Measurements from ENCODE around the gene PI4K2A.

The PI4K2A gene

DNA sequence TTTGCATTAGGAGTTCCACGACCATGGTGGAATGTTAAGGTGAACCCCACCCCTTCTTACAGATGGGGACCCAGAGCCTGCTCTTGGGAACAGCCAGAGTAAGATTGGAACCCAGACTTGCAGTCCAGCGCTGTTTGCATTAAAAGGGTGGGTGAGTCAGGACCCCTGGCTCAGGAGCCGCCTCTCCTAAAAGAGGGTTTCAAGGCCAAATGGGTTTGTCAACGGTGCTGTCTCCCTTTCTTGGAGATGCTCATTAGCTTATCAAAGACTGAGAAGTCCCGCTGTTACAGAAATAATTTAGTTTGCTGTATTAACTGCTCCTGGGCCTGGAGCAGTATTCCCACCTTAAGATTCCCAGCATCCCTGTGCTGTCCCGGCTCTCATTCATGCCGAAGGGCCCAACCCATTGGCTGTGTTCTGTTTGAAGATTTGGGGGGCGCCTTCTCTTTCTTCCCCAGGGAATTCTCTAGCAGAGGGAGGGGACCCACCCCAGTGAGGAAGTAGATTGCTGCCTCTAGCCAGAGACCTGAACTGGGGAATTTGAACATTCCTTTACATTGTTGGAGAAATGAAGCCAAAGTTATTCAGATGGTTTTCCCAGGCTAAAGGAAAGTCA is 74.9 kb downstream of the PI4K2A start:
- Histone ChIP-seq H3K9ac (ENCODE audit: low read depth, low read length, poor library complexity, severe bottlenecking) (peak overlapping the region; percentile 87), H3K36me3 (ENCODE audit: insufficient read depth, low read length) (no peaks in the 10 kb centered on the region), H3K79me2 (ENCODE audit: insufficient read depth, low read length) (peaks cover 19% of the 10 kb centered on the region; the same call in 1 of the 2 replicates), H3F3A (ENCODE audit: low read depth) (no peaks in the 10 kb centered on the region), H3K9me2 (replicated peaks; ENCODE audit: low read depth, low read length) (no peaks in the 10 kb centered on the region), H2AFZ (ENCODE audit: low read length) (no peak overlapping the region), H3K9me3 (ENCODE audit: insufficient read depth, low read depth, low read length) (no peaks in the 10 kb centered on the region), H3K4me1 (ENCODE audit: insufficient read depth, low read length, poor library complexity, severe bottlenecking) (peaks cover 60% of the 10 kb centered on the region), H3K27me3 (ENCODE audit: insufficient read depth, low read length, poor library complexity, severe bottlenecking) (no peaks in the 10 kb centered on the region), H3K4me2 (ENCODE audit: low read depth, low read length, poor library complexity, severe bottlenecking) (peak overlapping the region; percentile 84), H3K4me3 (ENCODE audit: low read length, poor library complexity, severe bottlenecking) (peak overlapping the region; percentile 85), H4K20me1 (ENCODE audit: insufficient read depth, low read length, poor library complexity, severe bottlenecking) (peaks cover 7% of the 10 kb centered on the region)
- no peak for TF ChIP-seq EZH2phosphoT487 (IDR thresholded peaks at IDR 0.05; ENCODE audit: borderline replicate concordance)
- TF ChIP-seq, protein P1, sequence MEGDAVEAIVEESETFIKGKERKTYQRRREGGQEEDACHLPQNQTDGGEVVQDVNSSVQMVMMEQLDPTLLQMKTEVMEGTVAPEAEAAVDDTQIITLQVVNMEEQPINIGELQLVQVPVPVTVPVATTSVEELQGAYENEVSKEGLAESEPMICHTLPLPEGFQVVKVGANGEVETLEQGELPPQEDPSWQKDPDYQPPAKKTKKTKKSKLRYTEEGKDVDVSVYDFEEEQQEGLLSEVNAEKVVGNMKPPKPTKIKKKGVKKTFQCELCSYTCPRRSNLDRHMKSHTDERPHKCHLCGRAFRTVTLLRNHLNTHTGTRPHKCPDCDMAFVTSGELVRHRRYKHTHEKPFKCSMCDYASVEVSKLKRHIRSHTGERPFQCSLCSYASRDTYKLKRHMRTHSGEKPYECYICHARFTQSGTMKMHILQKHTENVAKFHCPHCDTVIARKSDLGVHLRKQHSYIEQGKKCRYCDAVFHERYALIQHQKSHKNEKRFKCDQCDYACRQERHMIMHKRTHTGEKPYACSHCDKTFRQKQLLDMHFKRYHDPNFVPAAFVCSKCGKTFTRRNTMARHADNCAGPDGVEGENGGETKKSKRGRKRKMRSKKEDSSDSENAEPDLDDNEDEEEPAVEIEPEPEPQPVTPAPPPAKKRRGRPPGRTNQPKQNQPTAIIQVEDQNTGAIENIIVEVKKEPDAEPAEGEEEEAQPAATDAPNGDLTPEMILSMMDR (conservative IDR thresholded peaks at IDR 0.05; ENCODE audit: low read length), result no peak

DNA sequence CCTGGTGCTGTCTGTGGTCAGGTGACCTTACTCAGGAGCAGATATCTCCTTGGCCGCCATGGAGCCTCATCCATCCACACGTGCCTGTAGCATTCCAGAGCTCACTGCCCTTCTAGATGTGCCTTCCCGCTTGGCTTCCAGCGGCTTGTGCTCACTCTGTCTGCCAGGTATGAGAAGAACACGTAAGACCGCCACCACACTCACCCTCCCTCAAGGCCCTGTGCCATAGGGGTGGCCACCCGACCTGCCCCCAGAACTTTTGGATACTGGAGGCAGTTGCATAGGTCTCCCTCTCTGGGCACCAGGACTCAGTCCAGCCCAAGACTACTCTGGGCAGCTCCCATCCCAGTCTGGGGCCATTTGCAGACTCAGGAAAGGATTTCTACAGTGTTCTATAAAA is 77.2 kb downstream of the PI4K2A start:
- TF ChIP-seq EZH2phosphoT487 (IDR thresholded peaks at IDR 0.05; ENCODE audit: borderline replicate concordance), result no peak
- TF ChIP-seq, protein P1 (conservative IDR thresholded peaks at IDR 0.05; ENCODE audit: low read length), result no peak
- Histone ChIP-seq H3K9ac (ENCODE audit: low read depth, low read length, poor library complexity, severe bottlenecking) (no peak overlapping the region), H3K4me2 (ENCODE audit: low read depth, low read length, poor library complexity, severe bottlenecking) (peak overlapping the region; percentile 16)

DNA sequence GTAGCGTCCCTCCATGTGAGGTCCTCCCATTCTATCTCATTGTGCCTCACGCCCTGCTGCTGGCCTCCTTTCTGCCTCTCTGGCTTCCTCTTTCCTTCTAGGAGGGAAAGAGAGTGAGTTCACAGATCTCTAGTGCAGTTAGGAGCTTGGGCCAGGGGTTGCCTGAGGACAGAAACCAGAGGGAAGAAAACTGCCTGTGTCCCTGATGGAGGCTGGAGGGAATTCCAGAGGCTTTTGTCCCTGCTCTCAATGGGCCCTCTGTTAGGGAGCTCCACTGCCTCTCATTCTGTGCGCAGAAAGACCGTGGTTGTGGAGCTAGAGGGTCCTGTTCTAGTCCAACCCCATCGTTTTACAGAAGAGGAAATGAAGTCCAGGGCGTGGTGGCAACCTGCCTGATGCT is 77.7 kb downstream of the PI4K2A start:
- Histone ChIP-seq H3K79me2 (ENCODE audit: insufficient read depth, low read length) (peaks cover 19% of the 10 kb centered on the region; the same call in 1 of the 2 replicates), H3K36me3 (ENCODE audit: insufficient read depth, low read length) (no peaks in the 10 kb centered on the region), H3K9me3 (ENCODE audit: insufficient read depth, low read depth, low read length) (no peaks in the 10 kb centered on the region), H3K4me2 (ENCODE audit: low read depth, low read length, poor library complexity, severe bottlenecking) (peak overlapping the region; percentile 30), H4K20me1 (ENCODE audit: insufficient read depth, low read length, poor library complexity, severe bottlenecking) (peaks cover 7% of the 10 kb centered on the region), H3K9ac (ENCODE audit: low read depth, low read length, poor library complexity, severe bottlenecking) (no peak overlapping the region), H3K4me3 (ENCODE audit: low read length, poor library complexity, severe bottlenecking) (no peak overlapping the region), H3K9me2 (replicated peaks; ENCODE audit: low read depth, low read length) (no peaks in the 10 kb centered on the region), H3K27me3 (ENCODE audit: insufficient read depth, low read length, poor library complexity, severe bottlenecking) (no peaks in the 10 kb centered on the region), H3K4me1 (ENCODE audit: insufficient read depth, low read length, poor library complexity, severe bottlenecking) (peaks cover 64% of the 10 kb centered on the region), H3F3A (ENCODE audit: low read depth) (no peaks in the 10 kb centered on the region), H2AFZ (ENCODE audit: low read length) (no peak overlapping the region)
- no peak for TF ChIP-seq EZH2phosphoT487 (IDR thresholded peaks at IDR 0.05; ENCODE audit: borderline replicate concordance)
- TF ChIP-seq, protein P1 (conservative IDR thresholded peaks at IDR 0.05; ENCODE audit: low read length), result no peak

More for the DNA sequence above, 77.2 kb downstream of the PI4K2A start:
- no peak overlapping the region for H3K4me3 ChIP-seq (ENCODE audit: low read length, poor library complexity, severe bottlenecking)
- H3K27me3 ChIP-seq (ENCODE audit: insufficient read depth, low read length, poor library complexity, severe bottlenecking), result no peaks in the 10 kb centered on the region
- H3K9me3 ChIP-seq (ENCODE audit: insufficient read depth, low read depth, low read length), result no peaks in the 10 kb centered on the region
- no peaks in the 10 kb centered on the region for H3K9me2 ChIP-seq (replicated peaks; ENCODE audit: low read depth, low read length)
- no peaks in the 10 kb centered on the region for H3K36me3 ChIP-seq (ENCODE audit: insufficient read depth, low read length)
- peaks cover 7% of the 10 kb centered on the region for H4K20me1 ChIP-seq (ENCODE audit: insufficient read depth, low read length, poor library complexity, severe bottlenecking)
- H2AFZ ChIP-seq (ENCODE audit: low read length), result no peak overlapping the region
- peaks cover 69% of the 10 kb centered on the region for H3K4me1 ChIP-seq (ENCODE audit: insufficient read depth, low read length, poor library complexity, severe bottlenecking)
- peaks cover 19% of the 10 kb centered on the region; the same call in 1 of the 2 replicates for H3K79me2 ChIP-seq (ENCODE audit: insufficient read depth, low read length)
- H3F3A ChIP-seq (ENCODE audit: low read depth), result no peaks in the 10 kb centered on the region

Data from Loucy (cell line).